ENCODE measurements around the gene PPP4R4. TPM values are rescaled to one million over a fixed set of nuclear protein-coding genes. Genes with fewer than 3 reads are reported as not detected.

Gene PPP4R4
- total RNA-seq, 3 donors from 2014 or later (not counting 1 experiment from before 2014, with no cell fraction given) = 0.52 to 0.58 TPM; not detected in 1

- Histone ChIP-seq H3K27ac (ENCODE audit: low read length) (no peak overlapping the region), H3K4me3 (ENCODE audit: low read length) (no peak overlapping the region), H3K36me3 (ENCODE audit: control insufficient read depth, insufficient read depth, low read length) (no peaks in the 10 kb centered on the region), H3K9me3 (ENCODE audit: control insufficient read depth, insufficient read depth, low read length) (no peaks in the 10 kb centered on the region), H3K27me3 (ENCODE audit: control insufficient read depth, insufficient read depth, low read length) (no peaks in the 10 kb centered on the region), H3K4me1 (ENCODE audit: control insufficient read depth, insufficient read depth, low read length) (no peaks in the 10 kb centered on the region)
- peaks cover under 1 to 4% of the 10 kb centered on the region in 2 donors for H3K4me1 Mint-ChIP-seq
- WGBS (ENCODE audit: insufficient coverage) = 50% methylated on average over 4 of the region's 5 CpGs
- no peaks in the 10 kb centered on the region for H3K9me3 Mint-ChIP-seq
- H3K27ac Mint-ChIP-seq = no peak overlapping the region
- no peaks in the 10 kb centered on the region for H3K36me3 Mint-ChIP-seq
- H3K27me3 Mint-ChIP-seq (ENCODE audit: low read depth in 2 of 2) = peaks cover 9 to 23% of the 10 kb centered on the region in 2 donors
- TF ChIP-seq CTCF (IDR thresholded peaks at IDR 0.05) = no peak
- intact Hi-C loops (cut with micrococcal nuclease) = no loop called here
- H3K4me3 Mint-ChIP-seq = no peak overlapping the region
- DNase-seq = no peak
- no peak for ATAC-seq
These were observed 10.3 kb upstream of the PPP4R4 start for GRCh38 chr14:94163796-94164195.

- intact Hi-C loops (cut with micrococcal nuclease) = no loop called here
- H3K27me3 ChIP-seq (ENCODE audit: control insufficient read depth, insufficient read depth, low read length) = no peaks in the 10 kb centered on the region
- DNase-seq (no peak), ATAC-seq (no peak)
- Mint-ChIP-seq H3K9me3 (no peaks in the 10 kb centered on the region), H3K27ac (no peak overlapping the region), H3K36me3 (no peaks in the 10 kb centered on the region), H3K4me1 (peaks cover 0 to 4% of the 10 kb centered on the region in 2 donors), H3K27me3 (ENCODE audit: low read depth in 2 of 2) (peaks cover 9 to 17% of the 10 kb centered on the region in 2 donors), H3K4me3 (no peak overlapping the region)
- 83% methylated on average over 23 of the region's 26 CpGs for WGBS (ENCODE audit: insufficient coverage)
- no peak for TF ChIP-seq CTCF (IDR thresholded peaks at IDR 0.05)
- H3K4me3 ChIP-seq (ENCODE audit: low read length) = no peak overlapping the region
- H3K36me3 ChIP-seq (ENCODE audit: control insufficient read depth, insufficient read depth, low read length) = no peaks in the 10 kb centered on the region
- H3K9me3 ChIP-seq (ENCODE audit: control insufficient read depth, insufficient read depth, low read length) = no peaks in the 10 kb centered on the region
- H3K27ac ChIP-seq (ENCODE audit: low read length) = no peak overlapping the region
- H3K4me1 ChIP-seq (ENCODE audit: control insufficient read depth, insufficient read depth, low read length) = no peaks in the 10 kb centered on the region
These were observed 9.3 kb upstream of the PPP4R4 start for GRCh38 chr14:94164685-94165431.

GRCh38 chr14:94165744-94166143, 8.4 kb upstream of the PPP4R4 start:
- H3K4me3 ChIP-seq (ENCODE audit: low read length) = no peak overlapping the region
- H3K27me3 ChIP-seq (ENCODE audit: control insufficient read depth, insufficient read depth, low read length) = no peaks in the 10 kb centered on the region
- intact Hi-C loops (cut with micrococcal nuclease) = no loop called here
- Mint-ChIP-seq H3K4me3 (no peak overlapping the region), H3K9me3 (no peaks in the 10 kb centered on the region), H3K27me3 (ENCODE audit: low read depth in 2 of 2) (peaks cover 6 to 10% of the 10 kb centered on the region in 2 donors), H3K36me3 (no peaks in the 10 kb centered on the region), H3K27ac (no peak overlapping the region), H3K4me1 (peaks cover 0 to 4% of the 10 kb centered on the region in 2 donors)
- H3K4me1 ChIP-seq (ENCODE audit: control insufficient read depth, insufficient read depth, low read length) = no peaks in the 10 kb centered on the region
- WGBS (ENCODE audit: insufficient coverage) = 84% methylated on average over 3 of the region's 3 CpGs
- ATAC-seq = no peak
- H3K36me3 ChIP-seq (ENCODE audit: control insufficient read depth, insufficient read depth, low read length) = no peaks in the 10 kb centered on the region
- TF ChIP-seq CTCF (IDR thresholded peaks at IDR 0.05) = no peak
- no peak for DNase-seq
- no peak overlapping the region for H3K27ac ChIP-seq (ENCODE audit: low read length)
- no peaks in the 10 kb centered on the region for H3K9me3 ChIP-seq (ENCODE audit: control insufficient read depth, insufficient read depth, low read length)

GRCh38 chr14:94170136-94170535, 4.0 kb upstream of the PPP4R4 start:
- H3K36me3 ChIP-seq (ENCODE audit: control insufficient read depth, insufficient read depth, low read length) = no peaks in the 10 kb centered on the region
- no peak overlapping the region for H3K27ac ChIP-seq (ENCODE audit: low read length)
- H3K27me3 Mint-ChIP-seq (ENCODE audit: low read depth in 2 of 2) = peaks cover 9 to 11% of the 10 kb centered on the region in 2 donors
- TF ChIP-seq CTCF (IDR thresholded peaks at IDR 0.05) = no peak
- peaks cover 13 to 14% of the 10 kb centered on the region in 2 donors for H3K4me1 Mint-ChIP-seq
- no peak for DNase-seq
- WGBS (ENCODE audit: insufficient coverage) = 31% methylated on average over 6 of the region's 6 CpGs
- no peak for ATAC-seq
- no peak overlapping the region for H3K4me3 Mint-ChIP-seq
- no peaks in the 10 kb centered on the region for H3K36me3 Mint-ChIP-seq
- no peaks in the 10 kb centered on the region for H3K9me3 Mint-ChIP-seq
- no peak overlapping the region for H3K27ac Mint-ChIP-seq
- H3K4me3 ChIP-seq (ENCODE audit: low read length) = no peak overlapping the region
- H3K27me3 ChIP-seq (ENCODE audit: control insufficient read depth, insufficient read depth, low read length) = peaks cover 2% of the 10 kb centered on the region
- H3K9me3 ChIP-seq (ENCODE audit: control insufficient read depth, insufficient read depth, low read length) = no peaks in the 10 kb centered on the region
- H3K4me1 ChIP-seq (ENCODE audit: control insufficient read depth, insufficient read depth, low read length) = peaks cover 14% of the 10 kb centered on the region
- intact Hi-C loops (cut with micrococcal nuclease) = no loop called here
